HEK293T (cell line): ENCODE measurements around the gene CMAS.
"Not testable (repeated sequence)": the region's sequence is repeated elsewhere in the genome, so short reads cannot be mapped to it uniquely, and the experiment has no call there.

Source experiments
- CTCF ChIA-PET: fragments of 350-600 bp; formaldehyde crosslinking; extraction: SDS; loops from one replicate; lab custom pipeline; 2021; ENCODE audit warnings: antibody characterized with exemption, inconsistent platforms; lab: Yijun Ruan, JAX
- POLR2A ChIA-PET: fragments of 350-600 bp; formaldehyde crosslinking; extraction: SDS; loops from one replicate; lab custom pipeline; 2020; ENCODE audit warnings: antibody characterized with exemption, inconsistent platforms; lab: Yijun Ruan, JAX
- DNase-seq: peaks from one replicate; pipeline ENCODE4 v3.0.0; 2012; ENCODE audit warnings: mixed read lengths; ENCODE audit errors: extremely low spot score
- ARNT ChIP-seq: fragments of 450-650 bp; IDR thresholded peaks from 2 replicates; pipeline ENCODE4 v1.6.1; 2017; ENCODE audit warnings: mild to moderate bottlenecking
- BHLHE40 ChIP-seq: fragments of 450-650 bp; IDR thresholded peaks from 2 replicates; pipeline ENCODE4 v1.6.1; 2016; ENCODE audit warnings: mild to moderate bottlenecking, moderate library complexity, borderline replicate concordance
- CTBP1 ChIP-seq: fragments of 450-650 bp; IDR thresholded peaks from 2 replicates; pipeline ENCODE4 v1.6.1; 2016; ENCODE audit warnings: borderline replicate concordance
- ELF4 ChIP-seq: fragments of 450-650 bp; IDR thresholded peaks from 2 replicates; pipeline ENCODE4 v1.6.1; 2017; ENCODE audit warnings: antibody characterized with exemption
- FOXA1 ChIP-seq: fragments of 450-650 bp; IDR thresholded peaks from 2 replicates; pipeline ENCODE4 v1.6.1; 2016; ENCODE audit warnings: mild to moderate bottlenecking
- FOXK2 ChIP-seq: fragments of 450-650 bp; IDR thresholded peaks from 2 replicates; pipeline ENCODE4 v1.6.1; 2016; ENCODE audit warnings: mild to moderate bottlenecking
- FOXM1 ChIP-seq: fragments of 450-650 bp; IDR thresholded peaks from 2 replicates; pipeline ENCODE4 v1.6.1; 2017; ENCODE audit warnings: mild to moderate bottlenecking, borderline replicate concordance
- HDGF ChIP-seq: fragments of 450-650 bp; IDR thresholded peaks from 2 replicates; pipeline ENCODE4 v1.6.1; 2017; ENCODE audit warnings: antibody characterized with exemption, borderline replicate concordance
- L3MBTL2 ChIP-seq: fragments of 450-650 bp; conservative IDR thresholded peaks from 2 replicates; pipeline ENCODE4 v1.6.1; 2016; ENCODE audit warnings: mild to moderate bottlenecking
- LEF1 ChIP-seq: fragments of 450-650 bp; IDR thresholded peaks from 2 replicates; pipeline ENCODE4 v1.6.1; 2017; ENCODE audit warnings: mild to moderate bottlenecking, borderline replicate concordance
- NFRKB ChIP-seq: fragments of 450-650 bp; IDR thresholded peaks from 2 replicates; pipeline ENCODE4 v1.6.1; 2016; ENCODE audit warnings: mild to moderate bottlenecking, moderate library complexity
- SP1 ChIP-seq: fragments of 450-650 bp; IDR thresholded peaks from 2 replicates; pipeline ENCODE4 v1.6.1; 2017
- SUZ12 ChIP-seq: fragments of 450-650 bp; IDR thresholded peaks from 2 replicates; pipeline ENCODE4 v1.6.1; 2016; ENCODE audit warnings: mild to moderate bottlenecking
- TARDBP ChIP-seq: fragments of 450-650 bp; IDR thresholded peaks from 2 replicates; pipeline ENCODE4 v1.6.1; 2016
- ZNF384 ChIP-seq: fragments of 450-650 bp; IDR thresholded peaks from 2 replicates; pipeline ENCODE4 v1.6.1; 2016
- TF ChIP-seq, protein P1 (sequence below): fragments of 450-650 bp; IDR thresholded peaks from 2 replicates; pipeline ENCODE4 v1.6.1; 2016

The CMAS gene

GRCh38 chr12:22050078-22050477, 4.1 kb downstream of the CMAS start:
- DNase-seq: no peak
- ChIA-PET CTCF (no interaction called here), POLR2A (no interaction called here)
- TF ChIP-seq ELF4 (no peak), FOXK2 (no peak), CTBP1 (no peak), FOXA1 (no peak), BHLHE40 (no peak), SP1 (no peak), NFRKB (no peak), HDGF (no peak), ARNT (no peak), FOXM1 (no peak), L3MBTL2 (no peak), TARDBP (no peak), ZNF384 (no peak), SUZ12 (no peak)
- TF ChIP-seq, protein P1, sequence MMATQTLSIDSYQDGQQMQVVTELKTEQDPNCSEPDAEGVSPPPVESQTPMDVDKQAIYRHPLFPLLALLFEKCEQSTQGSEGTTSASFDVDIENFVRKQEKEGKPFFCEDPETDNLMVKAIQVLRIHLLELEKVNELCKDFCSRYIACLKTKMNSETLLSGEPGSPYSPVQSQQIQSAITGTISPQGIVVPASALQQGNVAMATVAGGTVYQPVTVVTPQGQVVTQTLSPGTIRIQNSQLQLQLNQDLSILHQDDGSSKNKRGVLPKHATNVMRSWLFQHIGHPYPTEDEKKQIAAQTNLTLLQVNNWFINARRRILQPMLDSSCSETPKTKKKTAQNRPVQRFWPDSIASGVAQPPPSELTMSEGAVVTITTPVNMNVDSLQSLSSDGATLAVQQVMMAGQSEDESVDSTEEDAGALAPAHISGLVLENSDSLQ: no peak

DNA sequence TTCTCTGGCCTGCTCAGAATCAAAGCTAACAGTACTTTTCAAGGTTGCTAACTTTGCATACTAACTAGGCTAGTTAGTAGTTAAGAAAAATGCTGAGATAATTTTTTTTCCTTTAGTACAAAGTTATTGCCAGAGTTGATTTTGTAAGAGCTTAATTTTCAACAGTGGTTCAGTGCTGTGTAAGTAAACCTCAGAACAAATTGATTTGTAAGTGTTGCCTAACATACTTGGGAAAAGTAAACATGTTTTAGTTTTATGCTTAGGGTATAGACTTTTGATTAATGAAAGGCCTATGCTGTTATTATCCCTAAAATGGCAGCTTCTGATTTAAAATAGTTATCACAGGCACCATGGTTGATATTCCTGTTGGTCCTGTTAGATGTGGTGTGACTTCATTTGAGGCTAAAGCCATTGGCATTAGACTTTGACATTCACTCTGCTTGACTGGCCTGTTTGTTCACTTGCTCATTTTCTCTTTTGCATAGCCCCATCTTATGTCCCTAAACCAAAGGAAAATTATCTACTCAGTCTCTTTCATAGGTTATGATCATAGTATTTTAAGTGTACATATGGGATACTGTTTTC, 5.2 kb downstream of the CMAS start:
- ChIA-PET CTCF (no interaction called here), POLR2A (no interaction called here)
- DNase-seq: no peak
- TF ChIP-seq ELF4: no peak
- TF ChIP-seq FOXK2: no peak
- no peak for TF ChIP-seq LEF1
- no peak for TF ChIP-seq ARNT
- no peak for TF ChIP-seq FOXA1

- CTCF ChIA-PET, DNase-seq, POLR2A ChIA-PET: not testable (repeated sequence)
Observed at GRCh38 chr12:22052994-22053393, 7.0 kb downstream of the CMAS start.

GRCh38 chr12:22054155-22054554, 8.1 kb downstream of the CMAS start:
- ChIA-PET CTCF (no interaction called here), POLR2A (no interaction called here)
- DNase-seq: no peak
- TF ChIP-seq HDGF (no peak), FOXA1 (no peak), TARDBP (no peak), LEF1 (no peak), ARNT (no peak)

GRCh38 chr12:22056607-22057006, 10.6 kb downstream of the CMAS start:
- no peak for TF ChIP-seq TARDBP
- no peak for TF ChIP-seq NFRKB
- POLR2A ChIA-PET: interaction anchor here (1.7 kb wide), 1 partner anchor 10 kb away, joined by 8 read pairs; the partner anchor contains the start of gene CMAS
- DNase-seq: no peak
- CTCF ChIA-PET: no interaction called here

DNA sequence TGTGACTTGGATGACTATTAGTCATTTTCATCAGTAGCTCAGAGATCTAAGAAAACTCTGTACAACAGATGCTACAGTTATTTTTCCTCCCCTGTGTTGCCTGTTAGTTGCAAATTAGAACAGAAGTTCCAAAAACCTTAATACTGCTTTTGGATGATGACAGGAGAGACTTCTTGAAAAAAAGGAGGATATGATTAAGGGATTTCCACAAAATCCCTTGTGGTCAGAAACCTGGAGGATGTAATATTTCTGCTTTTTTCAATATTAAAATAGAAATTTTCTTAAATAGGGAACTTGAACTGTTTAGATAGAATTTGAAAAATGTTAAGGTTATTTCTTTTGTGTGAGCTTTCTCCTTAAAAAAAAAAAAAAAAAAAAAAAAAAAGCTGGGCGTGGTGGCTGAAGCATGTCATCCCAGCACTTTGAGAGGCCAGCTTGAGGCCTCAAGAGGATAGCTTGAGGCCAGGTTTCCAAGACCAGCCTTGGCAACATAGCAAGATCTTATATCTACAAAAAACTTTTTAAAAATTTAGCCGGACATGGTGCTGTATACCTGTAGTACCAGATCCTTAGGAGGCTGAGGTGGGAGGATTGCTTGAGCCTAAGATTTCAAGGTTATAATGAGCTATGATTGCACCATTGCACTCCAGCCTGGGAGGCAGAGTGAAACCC, 14.1 kb downstream of the CMAS start:
- CTCF ChIA-PET: no interaction called here
- no peak for TF ChIP-seq HDGF
- no peak for TF ChIP-seq L3MBTL2
- TF ChIP-seq FOXA1: no peak
- no peak for TF ChIP-seq CTBP1
- TF ChIP-seq FOXM1: no peak
- TF ChIP-seq ZNF384: no peak
- TF ChIP-seq NFRKB: no peak
- no peak for TF ChIP-seq TARDBP
- no peak for TF ChIP-seq LEF1
- DNase-seq: no peak
- POLR2A ChIA-PET: no interaction called here

DNA sequence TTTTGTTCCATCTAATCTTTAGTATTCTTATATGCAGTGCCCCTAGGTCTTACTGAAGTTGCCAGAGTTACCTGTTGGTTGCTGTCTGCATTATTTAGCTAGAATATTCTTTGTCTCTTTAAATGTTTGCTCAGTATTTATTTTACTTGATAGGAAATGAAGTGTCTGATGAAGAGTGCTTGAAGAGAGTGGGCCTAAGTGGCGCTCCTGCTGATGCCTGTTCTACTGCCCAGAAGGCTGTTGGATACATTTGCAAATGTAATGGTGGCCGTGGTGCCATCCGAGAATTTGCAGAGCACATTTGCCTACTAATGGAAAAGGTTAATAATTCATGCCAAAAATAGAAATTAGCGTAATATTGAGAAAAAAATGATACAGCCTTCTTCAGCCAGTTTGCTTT, 18.9 kb downstream of the CMAS start:
- TF ChIP-seq BHLHE40 (no peak), FOXA1 (no peak), FOXM1 (no peak), LEF1 (no peak), SUZ12 (no peak), L3MBTL2 (no peak), TARDBP (no peak), CTBP1 (no peak), FOXK2 (no peak), NFRKB (no peak), HDGF (no peak), ZNF384 (no peak), SP1 (no peak)
- TF ChIP-seq, protein P1: no peak
- DNase-seq: no peak
- POLR2A ChIA-PET: no interaction called here
- CTCF ChIA-PET: no interaction called here
